Bronchial epithelial cell (primary cell): ENCODE results near the gene MAPT. TPM values are rescaled to one million over a fixed set of nuclear protein-coding genes. Genes with fewer than 3 reads are reported as not detected.
"Not testable (repeated sequence)": the region's sequence is repeated elsewhere in the genome, so short reads cannot be mapped to it uniquely, and the experiment has no call there.

Experiments
- DNase-seq: peaks from one replicate; pipeline ENCODE4 v3.0.0-alpha.2; 2010; ENCODE audit warnings: low read depth
- FAIRE-seq: peaks from 2 replicates; lab custom pipeline; 2011; peaks lifted over from hg19 to GRCh38; lab: Jason Lieb, UNC
- H3K27me3 ChIP-seq: 2 replicates; pipeline ENCODE4 v1.5.1; 2011; ENCODE audit warnings: low read length; ENCODE audit not compliant: control insufficient read depth, insufficient read depth
- H3K36me3 ChIP-seq: 2 replicates; pipeline ENCODE4 v1.5.1; 2011; ENCODE audit warnings: low read length; ENCODE audit not compliant: control insufficient read depth, insufficient read depth
- H3K4me3 ChIP-seq: 2 replicates; pipeline ENCODE4 v1.5.1; 2011; ENCODE audit warnings: mild to moderate bottlenecking, low read depth, low read length, control low read depth
- CTCF ChIP-seq: IDR thresholded peaks from 2 replicates; pipeline ENCODE4 v1.5.1; 2011; ENCODE audit warnings: mild to moderate bottlenecking, moderate library complexity, low read length, control low read depth, inconsistent platforms; ENCODE audit not compliant: insufficient read depth, severe bottlenecking
- total RNA-seq: library from RNA; depleted of rRNA; stranded (reverse); fragments of >200 nt; gene quantifications from 2 replicates; pipeline ENCODE4 v1.2.1, GENCODE V29; 2014

The MAPT gene
- total RNA-seq, 1 donor from 2014 or later, result 0.26 TPM

GRCh38 chr17:46012506-46013079, 118.2 kb downstream of the MAPT start:
- Histone ChIP-seq H3K27me3 (peaks cover 2% of the 10 kb centered on the region), H3K36me3 (no peaks in the 10 kb centered on the region), H3K4me3 (no peak overlapping the region)
- no peak for DNase-seq
- no peak for TF ChIP-seq CTCF
- no peak for FAIRE-seq

DNA sequence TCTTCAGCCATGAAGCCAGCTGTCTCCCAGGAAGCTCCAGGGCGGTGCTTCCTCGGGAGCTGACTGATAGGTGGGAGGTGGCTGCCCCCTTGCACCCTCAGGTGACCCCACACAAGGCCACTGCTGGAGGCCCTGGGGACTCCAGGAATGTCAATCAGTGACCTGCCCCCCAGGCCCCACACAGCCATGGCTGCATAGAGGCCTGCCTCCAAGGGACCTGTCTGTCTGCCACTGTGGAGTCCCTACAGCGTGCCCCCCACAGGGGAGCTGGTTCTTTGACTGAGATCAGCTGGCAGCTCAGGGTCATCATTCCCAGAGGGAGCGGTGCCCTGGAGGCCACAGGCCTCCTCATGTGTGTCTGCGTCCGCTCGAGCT, 118.8 kb downstream of the MAPT start:
- Histone ChIP-seq H3K4me3 (no peak overlapping the region), H3K36me3 (no peaks in the 10 kb centered on the region), H3K27me3 (peaks cover 2% of the 10 kb centered on the region)
- DNase-seq, result no peak
- no peak for FAIRE-seq
- TF ChIP-seq CTCF, result no peak

DNA sequence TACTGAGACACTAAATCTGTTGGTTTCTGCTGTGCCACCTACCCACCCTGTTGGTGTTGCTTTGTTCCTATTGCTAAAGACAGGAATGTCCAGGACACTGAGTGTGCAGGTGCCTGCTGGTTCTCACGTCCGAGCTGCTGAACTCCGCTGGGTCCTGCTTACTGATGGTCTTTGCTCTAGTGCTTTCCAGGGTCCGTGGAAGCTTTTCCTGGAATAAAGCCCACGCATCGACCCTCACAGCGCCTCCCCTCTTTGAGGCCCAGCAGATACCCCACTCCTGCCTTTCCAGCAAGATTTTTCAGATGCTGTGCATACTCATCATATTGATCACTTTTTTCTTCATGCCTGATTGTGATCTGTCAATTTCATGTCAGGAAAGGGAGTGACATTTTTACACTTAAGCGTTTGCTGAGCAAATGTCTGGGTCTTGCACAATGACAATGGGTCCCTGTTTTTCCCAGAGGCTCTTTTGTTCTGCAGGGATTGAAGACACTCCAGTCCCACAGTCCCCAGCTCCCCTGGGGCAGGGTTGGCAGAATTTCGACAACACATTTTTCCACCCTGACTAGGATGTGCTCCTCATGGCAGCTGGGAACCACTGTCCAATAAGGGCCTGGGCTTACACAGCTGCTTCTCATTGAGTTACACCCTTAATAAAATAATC, 119.3 kb downstream of the MAPT start:
- TF ChIP-seq CTCF, result no peak
- H3K4me3 ChIP-seq, result no peak overlapping the region
- DNase-seq, result no peak
- no peak for FAIRE-seq
- H3K27me3 ChIP-seq, result peaks cover 2% of the 10 kb centered on the region
- H3K36me3 ChIP-seq, result no peaks in the 10 kb centered on the region

GRCh38 chr17:46019408-46019925, 125.1 kb downstream of the MAPT start:
- not testable (repeated sequence) for H3K27me3 ChIP-seq, H3K4me3 ChIP-seq, H3K36me3 ChIP-seq, DNase-seq, FAIRE-seq

GRCh38 chr17:46020023-46020761, 125.8 kb downstream of the MAPT start:
- Histone ChIP-seq H3K27me3 (no peaks in the 10 kb centered on the region), H3K36me3 (no peaks in the 10 kb centered on the region), H3K4me3 (no peak overlapping the region)
- no peak for DNase-seq
- FAIRE-seq, result no peak
- no peak for TF ChIP-seq CTCF

GRCh38 chr17:46020998-46021397, 126.6 kb downstream of the MAPT start:
- Histone ChIP-seq H3K27me3 (no peaks in the 10 kb centered on the region), H3K36me3 (no peaks in the 10 kb centered on the region), H3K4me3 (no peak overlapping the region)
- FAIRE-seq (no peak), DNase-seq (no peak)
- TF ChIP-seq CTCF, result no peak

DNA sequence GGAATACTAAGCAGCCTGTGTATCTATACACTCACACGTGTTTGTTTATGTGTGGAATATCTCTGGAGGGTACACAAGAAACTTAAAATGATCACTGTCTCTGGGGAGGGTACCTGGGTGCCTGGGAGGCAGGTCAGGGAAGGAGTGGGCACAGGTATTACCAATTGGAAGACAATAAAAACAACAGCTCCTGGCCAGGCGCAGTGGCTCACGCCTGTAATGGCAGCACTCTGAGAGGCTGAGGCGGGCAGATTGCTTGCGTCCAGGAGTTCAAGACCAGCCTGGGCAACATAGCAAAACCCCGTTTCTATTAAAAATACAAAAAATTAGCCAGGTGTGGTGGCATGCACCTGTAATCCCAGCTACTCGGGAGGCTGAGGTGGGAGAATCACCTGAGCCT, 129.0 kb downstream of the MAPT start:
- H3K27me3 ChIP-seq, H3K36me3 ChIP-seq, DNase-seq, FAIRE-seq, H3K4me3 ChIP-seq: not testable (repeated sequence)
